ENCODE results near the gene CCDC85A.
A peak's percentile ranks its signal among the peaks of the same experiment; 100 is the strongest.
"Not testable (repeated sequence)": the region's sequence is repeated elsewhere in the genome, so short reads cannot be mapped to it uniquely, and the experiment has no call there.

CCDC85A gene

DNA sequence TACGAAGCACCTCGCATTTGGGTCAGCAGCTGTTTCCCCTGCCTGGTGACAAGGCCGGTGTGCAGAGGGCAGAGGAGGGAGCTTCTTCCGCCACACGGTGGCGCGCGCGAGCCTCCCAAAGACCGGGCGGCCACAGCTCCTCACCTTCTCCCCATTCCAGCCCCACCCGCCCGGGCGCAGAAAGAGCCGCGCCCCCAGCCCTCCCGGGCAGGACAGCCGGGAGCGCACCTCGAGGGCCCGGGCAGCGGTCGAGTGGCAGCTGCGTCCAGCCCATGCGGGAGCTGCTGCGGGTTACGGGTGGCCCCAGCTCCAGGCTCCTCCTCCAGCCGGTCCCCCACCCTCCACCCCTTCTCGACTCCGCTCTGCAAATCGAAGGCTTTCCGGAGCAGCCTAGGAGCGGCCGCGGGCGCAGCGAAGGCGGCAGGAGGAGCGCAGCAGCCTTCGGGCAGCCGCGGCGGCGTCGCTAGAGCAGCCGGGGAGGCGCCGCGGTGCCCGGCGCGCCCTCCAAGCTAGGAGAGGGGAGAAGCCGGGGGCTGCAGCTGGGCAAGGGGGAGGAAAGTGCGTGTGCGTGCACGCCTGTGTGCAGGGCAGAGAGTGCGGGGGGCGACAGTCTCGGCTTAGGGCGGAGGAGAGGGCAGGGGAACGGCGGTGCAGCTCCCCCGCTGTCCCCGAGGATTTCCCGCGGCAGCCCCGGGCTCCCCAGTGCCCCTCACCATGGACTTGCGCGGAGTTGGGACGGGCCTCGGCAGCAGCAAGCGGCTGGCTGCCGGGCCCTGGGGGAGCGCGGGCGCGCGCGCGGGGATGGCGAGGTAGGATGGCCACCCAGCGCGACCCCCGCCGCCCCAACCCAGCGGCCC, at the start of gene CCDC85A:
Gene CCDC85A (plus strand): TSS at position 348 of the 857 bp plus-strand sequence. CDS start 635 bp downstream, outside the sequence.
- H3K36me3 ChIP-seq (ENCODE audit: control insufficient read depth, insufficient read depth, low read length) = no peaks in the 10 kb centered on the region
- no peak within 1 kb of the TSS for H3K27ac ChIP-seq (ENCODE audit: low read depth, low read length)
- H3K9me3 ChIP-seq (ENCODE audit: control insufficient read depth, insufficient read depth, low read length) = no peaks in the 10 kb centered on the region
- H3K4me1 ChIP-seq (ENCODE audit: control insufficient read depth, insufficient read depth, low read length) = peaks cover 10% of the 10 kb centered on the region
- peaks cover 100% of the 10 kb centered on the region for H3K27me3 ChIP-seq (ENCODE audit: control insufficient read depth, insufficient read depth, low read length)
- no peak within 1 kb of the TSS for H3K9ac ChIP-seq (ENCODE audit: low read depth, low read length)
- H3K4me3 ChIP-seq (ENCODE audit: low read depth, low read length) = peak within 1 kb of the TSS; percentile 62

DNA sequence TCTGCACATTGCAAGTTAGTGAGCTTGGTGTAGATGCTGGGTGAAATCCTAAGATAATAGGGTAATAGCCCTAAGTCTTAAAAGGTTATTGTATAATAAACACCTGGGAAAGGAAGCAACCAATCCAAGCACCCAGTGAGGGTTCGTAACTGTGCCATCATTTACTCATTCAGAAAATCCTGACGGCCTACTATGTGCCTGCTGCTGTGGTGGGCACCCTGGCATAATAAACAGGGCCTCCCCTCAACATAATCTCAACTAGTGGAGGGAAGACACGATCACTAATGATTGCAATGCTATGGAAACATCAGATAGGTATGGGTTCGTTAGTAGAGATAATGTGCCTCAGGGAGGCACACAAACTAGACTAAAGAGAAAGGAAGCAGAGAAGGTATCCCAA, 48.9 kb upstream of the CCDC85A start:
- H3K27me3 ChIP-seq (ENCODE audit: control insufficient read depth, insufficient read depth, low read length) = no peaks in the 10 kb centered on the region
- no peaks in the 10 kb centered on the region for H3K36me3 ChIP-seq (ENCODE audit: control insufficient read depth, insufficient read depth, low read length)
- no peaks in the 10 kb centered on the region for H3K9me3 ChIP-seq (ENCODE audit: control insufficient read depth, insufficient read depth, low read length)
- no peak overlapping the region for H3K27ac ChIP-seq (ENCODE audit: low read depth, low read length)
- H3K9ac ChIP-seq (ENCODE audit: low read depth, low read length) = no peak overlapping the region
- H3K4me3 ChIP-seq (ENCODE audit: low read depth, low read length) = no peak overlapping the region
- no peaks in the 10 kb centered on the region for H3K4me1 ChIP-seq (ENCODE audit: control insufficient read depth, insufficient read depth, low read length)

DNA sequence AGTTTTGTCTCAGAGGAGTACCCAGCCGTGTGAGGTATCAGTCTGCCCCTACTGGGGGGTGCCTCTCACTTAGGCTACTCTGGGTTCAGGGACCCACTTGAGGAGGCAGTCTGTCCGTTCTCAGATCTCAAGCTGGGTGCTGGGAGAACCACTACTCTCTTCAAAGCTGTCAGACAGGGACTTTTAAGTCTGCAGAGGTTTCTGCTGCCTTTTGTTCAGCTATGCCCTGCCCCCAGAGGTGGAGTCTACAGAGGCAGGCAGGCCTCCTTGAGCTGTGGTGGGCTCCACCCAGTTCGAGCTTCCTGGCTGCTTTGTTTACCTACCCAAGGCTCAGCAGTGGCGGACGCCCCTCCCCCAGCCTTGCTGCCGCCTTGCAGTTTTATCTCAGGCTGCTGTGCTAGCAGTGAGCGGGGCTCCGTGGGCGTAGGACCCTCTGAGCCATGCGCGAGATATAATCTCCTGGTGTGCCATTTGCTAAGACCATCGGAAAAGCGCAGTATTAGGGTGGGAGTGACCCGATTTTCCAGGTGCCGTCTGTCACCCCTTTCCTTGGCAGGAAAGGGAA, 41.2 kb upstream of the CCDC85A start:
- H3K9ac ChIP-seq (ENCODE audit: low read depth, low read length); H3K36me3 ChIP-seq (ENCODE audit: control insufficient read depth, insufficient read depth, low read length); H3K4me1 ChIP-seq (ENCODE audit: control insufficient read depth, insufficient read depth, low read length); H3K4me3 ChIP-seq (ENCODE audit: low read depth, low read length); H3K27ac ChIP-seq (ENCODE audit: low read depth, low read length); H3K27me3 ChIP-seq (ENCODE audit: control insufficient read depth, insufficient read depth, low read length); H3K9me3 ChIP-seq (ENCODE audit: control insufficient read depth, insufficient read depth, low read length): not testable (repeated sequence)

DNA sequence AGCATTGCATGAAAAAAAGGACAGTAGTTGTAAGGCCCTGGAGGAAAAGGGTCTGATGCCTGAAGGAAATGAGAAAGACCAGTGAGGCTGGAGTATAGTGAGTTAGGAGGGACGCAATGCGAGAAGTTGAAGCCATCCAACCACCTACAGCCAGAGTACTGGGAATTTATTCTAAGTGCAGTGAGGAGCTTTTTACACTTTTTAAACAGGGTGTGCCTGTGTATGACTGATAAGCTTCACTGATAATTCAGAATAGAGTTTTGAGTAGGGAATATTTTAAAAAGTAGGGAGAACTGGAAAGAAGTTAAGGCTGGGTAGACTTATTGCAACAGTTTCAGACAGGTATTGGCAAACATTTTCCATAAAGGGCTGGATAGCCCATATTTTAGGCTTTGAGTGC, 35.9 kb upstream of the CCDC85A start:
- H3K9me3 ChIP-seq (ENCODE audit: control insufficient read depth, insufficient read depth, low read length) = peaks cover 1% of the 10 kb centered on the region

DNA sequence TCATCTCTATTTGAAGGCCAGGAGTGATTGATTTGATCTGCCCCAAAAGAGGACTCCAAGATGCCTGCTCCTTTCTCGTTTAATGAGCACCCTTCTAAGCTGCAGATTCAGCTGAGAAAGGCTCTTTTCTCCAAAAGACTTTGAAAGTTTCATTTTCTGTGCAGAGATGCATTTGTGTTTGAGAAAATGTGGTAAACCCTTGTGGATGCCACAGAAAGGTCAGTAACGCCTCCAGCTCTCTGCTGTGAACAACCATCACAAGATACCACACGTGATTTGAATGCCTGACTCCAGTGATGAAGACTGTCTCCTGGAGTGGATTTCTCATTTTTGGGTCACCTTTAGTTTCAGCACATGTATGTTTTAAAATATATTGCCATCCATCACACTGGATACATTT, 35.0 kb upstream of the CCDC85A start:
- no peak overlapping the region for H3K27ac ChIP-seq (ENCODE audit: low read depth, low read length)
- H3K4me3 ChIP-seq (ENCODE audit: low read depth, low read length) = no peak overlapping the region
- no peaks in the 10 kb centered on the region; the same call in 1 of the 2 replicates for H3K9me3 ChIP-seq (ENCODE audit: control insufficient read depth, insufficient read depth, low read length)
- no peaks in the 10 kb centered on the region for H3K36me3 ChIP-seq (ENCODE audit: control insufficient read depth, insufficient read depth, low read length)
- H3K4me1 ChIP-seq (ENCODE audit: control insufficient read depth, insufficient read depth, low read length) = no peaks in the 10 kb centered on the region
- H3K9ac ChIP-seq (ENCODE audit: low read depth, low read length) = no peak overlapping the region
- H3K27me3 ChIP-seq (ENCODE audit: control insufficient read depth, insufficient read depth, low read length) = no peaks in the 10 kb centered on the region

More for the DNA sequence above, 35.9 kb upstream of the CCDC85A start:
- H3K4me3 ChIP-seq (ENCODE audit: low read depth, low read length) = no peak overlapping the region
- H3K4me1 ChIP-seq (ENCODE audit: control insufficient read depth, insufficient read depth, low read length) = no peaks in the 10 kb centered on the region
- H3K36me3 ChIP-seq (ENCODE audit: control insufficient read depth, insufficient read depth, low read length) = no peaks in the 10 kb centered on the region
- no peak overlapping the region for H3K27ac ChIP-seq (ENCODE audit: low read depth, low read length)
- H3K27me3 ChIP-seq (ENCODE audit: control insufficient read depth, insufficient read depth, low read length) = no peaks in the 10 kb centered on the region
- H3K9ac ChIP-seq (ENCODE audit: low read depth, low read length) = no peak overlapping the region

DNA sequence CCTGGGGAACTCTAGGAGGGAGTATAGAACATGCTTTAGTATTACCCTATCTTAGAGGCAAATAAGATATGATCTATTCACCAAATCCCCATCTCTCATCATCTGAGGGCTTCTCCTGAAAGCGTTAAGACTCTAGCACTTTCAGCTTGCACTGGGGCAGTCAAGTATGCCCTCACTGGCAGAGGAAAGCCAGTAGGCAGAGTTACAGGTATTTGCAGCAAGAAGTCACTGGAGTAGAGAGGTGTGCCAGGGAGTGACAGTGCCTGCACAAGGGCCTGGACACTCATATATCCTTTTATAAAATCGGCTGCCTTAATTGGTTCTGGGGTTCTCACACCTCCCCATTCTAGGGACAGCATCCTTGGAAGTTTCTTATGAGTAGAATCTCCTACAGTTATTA, 31.9 kb upstream of the CCDC85A start:
- Histone ChIP-seq H3K4me1 (ENCODE audit: control insufficient read depth, insufficient read depth, low read length) (no peaks in the 10 kb centered on the region), H3K4me3 (ENCODE audit: low read depth, low read length) (no peak overlapping the region), H3K27ac (ENCODE audit: low read depth, low read length) (no peak overlapping the region), H3K9me3 (ENCODE audit: control insufficient read depth, insufficient read depth, low read length) (no peaks in the 10 kb centered on the region), H3K9ac (ENCODE audit: low read depth, low read length) (no peak overlapping the region), H3K27me3 (ENCODE audit: control insufficient read depth, insufficient read depth, low read length) (no peaks in the 10 kb centered on the region), H3K36me3 (ENCODE audit: control insufficient read depth, insufficient read depth, low read length) (no peaks in the 10 kb centered on the region)

DNA sequence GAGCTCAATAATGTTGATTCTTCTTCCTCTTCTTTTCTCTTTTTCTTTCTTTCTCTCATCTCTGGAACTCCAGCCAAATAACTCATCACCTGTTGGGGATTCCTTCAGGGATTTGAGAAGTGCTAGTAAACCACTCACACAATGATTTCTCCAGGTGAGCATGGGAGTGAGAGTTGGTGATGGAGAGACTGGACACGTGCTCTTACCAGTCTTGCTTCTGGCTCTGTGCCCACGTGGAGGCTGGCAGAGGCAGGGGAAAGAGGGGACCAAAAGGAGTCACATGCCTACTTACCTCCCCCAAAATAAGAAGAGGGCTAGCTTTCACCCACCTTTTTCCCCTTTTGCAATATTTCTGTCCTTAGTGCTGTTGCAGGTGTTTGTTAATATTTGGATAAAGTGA, 28.6 kb upstream of the CCDC85A start:
- no peak overlapping the region for H3K27ac ChIP-seq (ENCODE audit: low read depth, low read length)
- H3K4me1 ChIP-seq (ENCODE audit: control insufficient read depth, insufficient read depth, low read length) = no peaks in the 10 kb centered on the region
- no peak overlapping the region for H3K9ac ChIP-seq (ENCODE audit: low read depth, low read length)
- no peak overlapping the region for H3K4me3 ChIP-seq (ENCODE audit: low read depth, low read length)
- H3K27me3 ChIP-seq (ENCODE audit: control insufficient read depth, insufficient read depth, low read length) = no peaks in the 10 kb centered on the region
- no peaks in the 10 kb centered on the region for H3K36me3 ChIP-seq (ENCODE audit: control insufficient read depth, insufficient read depth, low read length)
- no peaks in the 10 kb centered on the region for H3K9me3 ChIP-seq (ENCODE audit: control insufficient read depth, insufficient read depth, low read length)

DNA sequence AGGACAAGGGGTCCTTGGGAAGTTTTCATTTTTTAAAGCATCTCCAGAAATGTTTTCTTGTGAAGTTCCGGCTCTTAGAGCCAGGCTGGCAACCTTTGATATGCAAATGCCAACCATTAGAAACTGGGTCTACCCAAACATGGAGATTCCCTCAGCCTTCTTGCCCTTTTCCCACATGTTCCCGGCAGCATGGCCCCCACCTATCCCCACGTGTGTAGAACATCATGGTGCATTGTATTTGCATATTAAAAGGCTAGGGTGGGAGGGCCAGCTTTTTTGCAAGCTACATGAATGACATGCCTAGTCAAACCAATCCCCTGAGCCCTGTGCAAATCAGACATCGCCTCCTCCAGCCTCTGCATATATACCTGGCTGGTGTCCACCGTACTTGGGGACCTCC, 23.9 kb upstream of the CCDC85A start:
- H3K9ac ChIP-seq (ENCODE audit: low read depth, low read length); H3K9me3 ChIP-seq (ENCODE audit: control insufficient read depth, insufficient read depth, low read length); H3K27me3 ChIP-seq (ENCODE audit: control insufficient read depth, insufficient read depth, low read length); H3K36me3 ChIP-seq (ENCODE audit: control insufficient read depth, insufficient read depth, low read length); H3K4me3 ChIP-seq (ENCODE audit: low read depth, low read length); H3K4me1 ChIP-seq (ENCODE audit: control insufficient read depth, insufficient read depth, low read length); H3K27ac ChIP-seq (ENCODE audit: low read depth, low read length): not testable (repeated sequence)

DNA sequence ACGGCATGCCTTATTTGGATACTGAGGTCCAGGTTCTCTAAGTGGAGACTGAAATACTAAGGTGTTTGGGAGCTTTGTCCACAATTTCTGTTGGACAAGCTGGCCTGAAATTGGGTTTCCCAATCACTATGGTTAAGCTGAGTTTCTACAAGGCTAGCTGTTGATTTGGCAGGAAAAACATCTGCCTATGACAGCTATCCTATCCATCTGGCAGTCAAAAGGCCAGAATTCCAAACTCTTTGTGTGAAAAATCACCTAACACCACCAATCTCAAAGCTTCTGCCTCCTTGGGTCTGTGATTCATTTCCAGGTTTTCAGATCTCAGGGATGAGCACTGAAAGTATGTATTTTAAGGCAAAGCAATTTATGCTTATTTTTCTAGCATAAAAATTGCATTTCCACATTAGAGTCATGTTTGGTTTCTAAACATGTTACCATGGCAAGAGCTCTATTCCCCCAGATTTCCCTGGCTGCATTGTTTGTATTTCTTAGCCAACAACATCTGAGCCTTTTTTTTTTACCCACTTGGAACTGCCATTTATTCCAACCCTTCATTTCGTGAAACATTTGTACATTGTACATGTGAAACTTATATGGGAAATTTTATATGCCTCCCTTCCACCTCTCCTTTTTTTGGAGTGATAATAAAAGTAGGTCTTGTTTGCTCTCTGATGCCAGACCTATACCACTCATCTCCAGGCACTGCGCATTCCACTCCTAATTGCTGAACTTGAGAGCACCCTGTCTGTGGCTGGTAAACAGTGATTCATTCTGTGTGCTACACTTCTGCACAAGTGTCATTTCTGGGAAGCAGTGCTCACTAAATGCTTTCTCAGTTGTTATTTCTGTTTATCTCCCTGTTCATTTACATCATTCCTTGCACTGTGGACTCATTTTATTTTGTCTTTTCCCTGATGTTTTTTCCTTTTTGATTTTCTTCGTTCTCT, 15.9 kb upstream of the CCDC85A start:
- Histone ChIP-seq H3K27ac (ENCODE audit: low read depth, low read length) (no peak overlapping the region), H3K36me3 (ENCODE audit: control insufficient read depth, insufficient read depth, low read length) (no peaks in the 10 kb centered on the region), H3K9ac (ENCODE audit: low read depth, low read length) (no peak overlapping the region), H3K9me3 (ENCODE audit: control insufficient read depth, insufficient read depth, low read length) (no peaks in the 10 kb centered on the region), H3K4me3 (ENCODE audit: low read depth, low read length) (no peak overlapping the region), H3K4me1 (ENCODE audit: control insufficient read depth, insufficient read depth, low read length) (no peaks in the 10 kb centered on the region), H3K27me3 (ENCODE audit: control insufficient read depth, insufficient read depth, low read length) (peaks cover 6% of the 10 kb centered on the region)

DNA sequence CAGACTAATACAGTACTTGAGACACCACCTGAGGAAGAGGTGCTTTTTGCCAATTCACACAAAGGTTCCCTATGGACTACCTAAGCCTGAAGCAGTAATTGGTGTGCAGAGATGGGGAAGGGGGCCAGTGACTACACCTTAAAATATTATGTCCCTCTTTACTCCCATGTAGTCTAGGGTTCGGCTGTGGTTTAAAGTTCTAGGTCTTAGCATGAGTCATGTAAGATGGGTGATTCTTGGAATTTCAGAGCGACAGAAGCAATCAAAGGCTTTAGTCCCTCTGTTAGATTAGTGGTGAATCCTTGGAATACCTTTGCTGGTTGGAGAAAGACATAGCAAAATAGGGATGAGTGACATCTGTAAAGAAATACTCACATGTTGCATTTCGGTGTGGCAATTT, 14.3 kb upstream of the CCDC85A start:
- Histone ChIP-seq H3K9ac (ENCODE audit: low read depth, low read length) (no peak overlapping the region), H3K4me3 (ENCODE audit: low read depth, low read length) (no peak overlapping the region), H3K27me3 (ENCODE audit: control insufficient read depth, insufficient read depth, low read length) (peaks cover 6% of the 10 kb centered on the region), H3K27ac (ENCODE audit: low read depth, low read length) (no peak overlapping the region), H3K36me3 (ENCODE audit: control insufficient read depth, insufficient read depth, low read length) (no peaks in the 10 kb centered on the region), H3K9me3 (ENCODE audit: control insufficient read depth, insufficient read depth, low read length) (no peaks in the 10 kb centered on the region), H3K4me1 (ENCODE audit: control insufficient read depth, insufficient read depth, low read length) (no peaks in the 10 kb centered on the region)

DNA sequence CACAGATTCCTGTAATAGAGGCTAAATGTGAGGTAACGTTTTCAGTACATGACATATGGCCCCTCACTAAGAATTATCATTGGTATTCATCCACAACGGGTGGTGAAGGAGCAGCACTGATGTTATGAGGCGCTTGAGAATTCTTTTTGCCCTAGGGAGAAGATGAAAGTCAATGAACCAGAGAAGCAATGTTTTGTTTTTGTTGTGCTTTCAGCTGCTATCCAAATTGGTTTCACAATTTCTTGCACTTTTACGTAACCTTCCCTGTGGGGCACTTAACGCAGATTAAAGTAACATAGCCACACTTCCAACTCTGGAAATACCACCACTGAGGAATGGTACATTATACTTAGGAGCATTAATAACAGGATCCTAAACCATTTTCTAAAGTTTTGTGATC, 13.3 kb upstream of the CCDC85A start:
- Histone ChIP-seq H3K36me3 (ENCODE audit: control insufficient read depth, insufficient read depth, low read length) (no peaks in the 10 kb centered on the region), H3K27me3 (ENCODE audit: control insufficient read depth, insufficient read depth, low read length) (peaks cover 11% of the 10 kb centered on the region), H3K27ac (ENCODE audit: low read depth, low read length) (no peak overlapping the region), H3K4me3 (ENCODE audit: low read depth, low read length) (no peak overlapping the region), H3K9ac (ENCODE audit: low read depth, low read length) (no peak overlapping the region), H3K4me1 (ENCODE audit: control insufficient read depth, insufficient read depth, low read length) (no peaks in the 10 kb centered on the region), H3K9me3 (ENCODE audit: control insufficient read depth, insufficient read depth, low read length) (no peaks in the 10 kb centered on the region)

Data from HUES48 (cell line).